Measurements from ENCODE around the gene PTAFR.

- TF ChIP-seq EZH2phosphoT487 (IDR thresholded peaks at IDR 0.05; ENCODE audit: borderline replicate concordance, low read length) (no peak), CTCF (IDR thresholded peaks at IDR 0.05; ENCODE audit: low read depth, low read length, poor library complexity, severe bottlenecking) (no peak)
Observed at GRCh38 chr1:28171246-28171645, 5.2 kb downstream of the PTAFR start.
